H1 (cell line): ENCODE results near the gene LRP1.

Source experiments
- EP300 ChIP-seq, 2 experiments: IDR thresholded peaks; 1 replicate in 1 of 2; 2 replicates in 1 of 2; pipeline ENCODE4 v1.6.1; 2011 to 2012; ENCODE audit warnings: low read depth in 2 of 2, low read length in 2 of 2, mild to moderate bottlenecking in 2 of 2, borderline replicate concordance in 1 of 2, inconsistent platforms in 1 of 2, moderate library complexity in 1 of 2
- MAFK ChIP-seq: IDR thresholded peaks from 2 replicates; pipeline ENCODE4 v1.6.1; 2012; ENCODE audit warnings: low read depth, mild to moderate bottlenecking, improper control_type of control experiment, low read length

- TF ChIP-seq EP300 (IDR thresholded peaks at IDR 0.05; ENCODE audit: borderline replicate concordance in 1 of 2, low read depth in 2 of 2, low read length in 2 of 2) (no peak), MAFK (no peak)
These were observed 25.8 kb downstream of the LRP1 start for GRCh38 chr12:57154076-57154475.
